ENCODE measurements around the gene RPL10A.

DNA sequence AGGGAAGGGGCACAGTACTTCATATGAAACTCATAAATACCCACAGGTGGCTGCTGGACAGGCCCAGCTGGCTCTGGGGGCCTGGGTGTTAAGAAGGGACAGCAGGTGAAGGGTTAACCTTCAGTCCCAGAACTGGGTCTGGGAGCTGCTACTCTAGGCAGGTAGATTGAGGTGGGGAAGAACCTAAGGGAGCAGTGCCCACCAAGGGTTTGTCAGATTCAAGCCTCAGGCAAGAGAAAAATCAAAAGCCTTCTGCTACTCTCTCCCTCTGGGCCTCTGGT, 5.6 kb downstream of the RPL10A start:
- TF ChIP-seq CTCF (IDR thresholded peaks at IDR 0.05) (no peak), POLR2AphosphoS5 (IDR thresholded peaks at IDR 0.05) (no peak), EP300 (IDR thresholded peaks at IDR 0.05; ENCODE audit: low read depth) (no peak)

All from transverse colon (tissue), 4 donors.